ENCODE measurements around the gene GHRHR.

GRCh38 chr7:30994206-30995100 is 30.7 kb downstream of the GHRHR start:
- TF ChIP-seq CTCF (IDR thresholded peaks at IDR 0.05): no peak
- no peak for TF ChIP-seq EZH2 (IDR thresholded peaks at IDR 0.05; ENCODE audit: borderline replicate concordance, insufficient read depth, low read depth, low read length, poor library complexity, severe bottlenecking)

Measured in B cell (primary cell).